GM10847 (cell line): ENCODE results near the gene TNP1.

Source experiments
- POLR2A ChIP-seq: IDR thresholded peaks from 2 replicates; pipeline ENCODE4 v1.6.1; 2011; ENCODE audit not compliant: insufficient read length; ENCODE audit errors: extremely low read depth

The TNP1 gene

DNA sequence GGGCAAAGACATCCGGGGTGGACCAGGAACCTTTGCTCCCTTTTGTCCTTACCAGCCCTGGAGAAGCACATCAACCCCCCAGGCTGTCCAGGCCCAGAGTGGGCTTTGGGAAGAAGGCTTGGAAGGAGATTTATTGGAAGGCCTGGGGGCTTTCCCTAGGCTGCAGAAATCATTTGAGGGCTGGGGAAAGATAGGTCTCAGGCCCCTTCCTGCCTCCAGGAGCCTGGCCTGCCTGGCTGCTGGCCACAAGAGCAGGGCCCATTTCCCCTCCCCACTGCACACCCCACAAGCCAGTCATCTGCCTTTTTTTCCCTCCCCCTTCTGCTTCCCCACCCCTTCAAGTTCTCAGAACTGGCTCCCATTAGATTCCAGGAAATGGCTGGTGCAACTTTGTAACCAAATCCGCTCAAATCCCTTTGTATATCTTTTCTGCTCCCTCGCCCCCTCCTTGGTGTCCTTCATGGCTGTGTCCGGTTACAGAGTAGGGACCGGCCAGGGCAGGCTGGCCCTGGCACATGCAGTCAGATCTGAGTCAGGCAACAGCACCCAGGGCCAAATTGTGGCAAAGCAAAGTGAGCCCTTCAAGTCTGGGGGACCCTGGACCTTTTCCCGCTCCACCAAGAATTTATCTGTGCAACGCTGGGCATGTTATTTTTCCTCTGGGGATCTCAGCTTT, 20.8 kb upstream of the TNP1 start:
- TF ChIP-seq POLR2A: no peak

DNA sequence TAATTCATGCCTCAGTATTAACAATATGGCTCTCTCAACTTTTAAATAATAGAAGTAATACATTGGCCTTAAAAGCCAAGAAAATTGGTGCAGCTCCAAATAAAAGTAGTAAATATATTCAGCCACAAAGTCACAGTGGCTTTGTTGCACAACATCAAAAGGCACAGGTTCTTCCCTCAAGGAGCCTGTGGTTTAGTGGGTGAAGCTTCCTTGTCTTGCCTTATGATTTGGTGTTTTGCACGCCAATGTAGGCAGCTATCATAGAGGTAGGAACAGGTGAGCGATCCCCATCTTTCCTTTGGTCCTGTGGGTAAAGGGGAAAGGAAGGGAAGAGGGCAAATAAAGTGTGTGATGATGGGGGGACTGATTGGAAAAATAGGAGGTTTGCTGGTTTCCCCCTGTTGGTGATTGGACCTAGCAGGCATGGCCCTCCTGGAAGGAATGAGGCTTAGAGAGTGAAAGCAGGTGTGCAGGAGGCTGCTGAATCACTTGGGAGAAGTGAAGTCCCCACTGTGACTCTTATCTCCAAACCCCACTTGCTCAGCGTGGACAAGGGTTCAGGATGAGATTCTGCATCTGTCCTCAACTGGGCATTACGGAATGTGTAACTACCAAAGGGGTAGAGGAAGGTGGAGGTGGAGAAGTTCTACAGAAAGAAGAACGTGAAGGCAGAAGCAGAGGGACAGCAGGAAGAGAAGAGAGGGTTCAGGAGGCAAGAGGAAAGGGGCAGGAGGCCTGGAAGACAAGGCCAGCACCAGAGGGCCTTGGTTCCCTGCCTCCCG, 20.1 kb upstream of the TNP1 start:
- no peak for TF ChIP-seq POLR2A

DNA sequence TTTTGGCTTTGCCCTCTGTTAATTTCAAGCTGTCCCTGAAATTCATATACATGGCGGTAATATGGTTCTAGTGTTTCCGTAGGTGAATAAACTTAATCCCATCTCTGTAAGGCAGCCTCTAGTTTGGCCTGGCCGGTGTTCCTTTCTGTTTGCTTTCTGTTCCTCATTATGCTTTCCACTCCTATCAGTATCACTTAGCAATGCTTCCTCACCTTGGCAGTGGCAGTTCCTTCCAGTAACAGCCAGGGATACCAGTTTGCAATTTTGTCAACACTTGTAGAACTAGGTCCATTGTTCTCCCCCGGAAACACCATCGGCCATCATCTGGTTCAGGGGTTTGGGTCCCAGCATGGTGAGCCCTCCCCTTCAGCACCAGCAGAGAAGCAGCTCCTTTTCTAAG, 18.2 kb upstream of the TNP1 start:
- TF ChIP-seq POLR2A: no peak

DNA sequence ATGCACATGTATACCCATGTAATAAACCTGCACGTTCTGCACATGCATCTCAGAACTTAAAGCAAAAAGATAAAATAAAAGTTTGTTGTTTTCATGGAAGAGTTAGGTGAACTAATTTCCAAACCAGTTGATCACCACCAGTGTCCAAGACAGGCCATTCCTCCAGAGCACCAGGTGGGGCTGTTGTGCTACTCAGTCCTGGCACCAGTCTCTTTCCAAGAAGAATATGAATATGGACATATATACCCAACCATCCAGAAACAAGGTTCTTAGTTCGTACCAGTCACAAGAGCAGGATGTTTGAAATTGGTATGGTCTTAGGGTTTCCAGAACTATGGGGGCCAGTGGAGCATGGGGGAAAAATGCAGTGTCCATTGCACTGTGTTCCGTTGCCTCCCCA, 17.2 kb upstream of the TNP1 start:
- no peak for TF ChIP-seq POLR2A

DNA sequence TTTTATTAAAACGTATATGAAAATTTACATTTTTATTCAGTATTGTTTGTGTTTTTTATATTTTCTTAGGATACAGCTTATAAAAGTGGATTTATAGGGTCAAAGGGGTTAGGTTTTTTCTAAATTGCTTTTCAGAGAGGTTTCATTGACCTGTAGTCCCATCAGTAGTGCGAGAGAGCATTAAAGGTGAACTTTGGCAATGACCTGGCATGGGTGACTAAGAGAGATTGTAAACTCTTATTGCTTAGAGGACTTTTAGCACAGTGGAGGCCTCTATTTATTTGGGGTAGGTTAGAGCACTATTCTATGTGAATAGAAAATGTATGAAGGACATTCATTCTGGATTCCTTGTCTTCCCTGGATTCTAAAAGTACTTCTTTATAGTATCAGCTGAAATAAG, 16.0 kb upstream of the TNP1 start:
- no peak for TF ChIP-seq POLR2A

DNA sequence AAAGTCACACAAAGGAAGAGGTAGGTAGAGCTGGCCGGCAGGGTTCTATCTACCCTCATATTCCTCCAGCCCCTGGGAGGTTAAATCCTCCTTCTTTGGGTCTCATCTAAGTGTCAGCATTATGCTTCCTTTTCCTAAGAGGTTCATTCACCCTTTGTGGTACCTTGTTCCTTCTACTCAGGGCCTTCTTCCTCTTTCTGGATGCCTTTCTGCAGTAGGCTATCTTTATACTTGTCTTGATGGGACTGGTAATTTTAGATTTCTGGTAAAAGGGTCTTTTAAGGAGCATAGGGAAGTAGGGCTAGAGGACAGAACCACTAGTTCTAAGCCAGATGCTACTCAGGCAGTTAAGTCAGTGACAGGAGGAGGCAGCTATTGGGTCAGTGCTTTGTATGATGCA, 13.7 kb upstream of the TNP1 start:
- TF ChIP-seq POLR2A: no peak

DNA sequence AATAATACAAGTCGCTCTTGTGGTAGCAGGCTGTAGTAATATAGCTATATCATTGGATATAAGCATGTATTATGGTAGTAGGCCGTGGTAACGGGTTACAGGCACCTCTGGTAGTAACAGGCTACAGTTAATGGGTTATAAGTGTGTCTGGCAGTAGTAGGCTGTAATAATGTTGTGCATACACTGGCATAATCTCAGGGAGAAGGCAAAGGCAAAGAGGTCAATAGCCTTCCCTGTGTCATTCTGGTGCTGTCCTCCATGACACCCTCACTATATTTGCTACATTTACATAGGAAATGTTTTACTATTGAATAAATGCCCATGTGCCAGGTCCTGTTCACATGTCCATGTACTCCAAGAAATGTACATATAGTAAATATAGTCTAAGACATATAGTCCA, 12.8 kb upstream of the TNP1 start:
- no peak for TF ChIP-seq POLR2A

DNA sequence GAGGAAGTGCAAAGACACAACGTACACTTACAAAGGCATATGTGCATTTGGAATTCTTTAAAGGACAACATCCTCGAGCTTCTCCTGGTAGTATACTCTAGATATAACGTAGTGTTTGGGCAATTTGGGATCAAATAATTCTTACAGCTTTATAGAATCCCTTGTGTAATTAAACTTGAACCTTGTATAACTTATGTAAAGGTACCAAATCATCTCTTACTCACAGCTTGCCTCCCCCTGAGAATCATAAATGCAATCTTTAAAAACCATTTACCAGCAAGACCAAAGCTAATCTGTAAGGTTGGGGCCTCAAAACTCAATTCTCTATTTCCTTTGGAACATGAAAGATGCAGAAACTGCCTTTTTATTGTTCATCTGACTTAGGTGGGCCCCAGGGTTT, 12.2 kb upstream of the TNP1 start:
- TF ChIP-seq POLR2A: no peak

DNA sequence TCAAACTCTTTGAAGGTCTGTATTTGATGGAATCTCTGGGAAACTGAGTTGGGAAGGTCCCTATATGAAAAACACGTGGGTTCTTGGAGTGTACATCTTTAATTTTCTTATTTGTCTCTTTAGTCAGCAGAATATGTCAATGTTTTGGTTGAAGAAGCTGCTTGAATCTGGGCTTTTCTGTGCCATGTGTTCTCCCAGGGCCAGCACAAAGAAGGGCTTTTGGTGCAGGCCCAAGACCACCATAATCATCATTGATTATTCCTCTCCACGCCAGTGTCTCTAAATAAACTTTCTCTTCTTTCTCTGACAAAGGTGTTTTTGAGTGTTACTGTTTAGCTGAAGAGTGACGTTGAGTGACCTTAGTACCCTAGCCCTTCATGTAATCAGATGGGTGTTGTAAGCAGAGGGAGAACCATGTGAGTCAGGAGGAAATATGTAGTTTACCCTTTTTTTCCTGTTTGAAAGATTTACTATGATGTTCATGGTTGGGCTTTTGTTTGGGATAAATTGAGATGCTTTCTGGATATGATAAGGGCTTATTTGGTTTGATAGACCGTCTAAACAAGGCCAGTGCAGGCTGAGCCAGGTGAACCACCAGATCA, 11.6 kb upstream of the TNP1 start:
- no peak for TF ChIP-seq POLR2A

DNA sequence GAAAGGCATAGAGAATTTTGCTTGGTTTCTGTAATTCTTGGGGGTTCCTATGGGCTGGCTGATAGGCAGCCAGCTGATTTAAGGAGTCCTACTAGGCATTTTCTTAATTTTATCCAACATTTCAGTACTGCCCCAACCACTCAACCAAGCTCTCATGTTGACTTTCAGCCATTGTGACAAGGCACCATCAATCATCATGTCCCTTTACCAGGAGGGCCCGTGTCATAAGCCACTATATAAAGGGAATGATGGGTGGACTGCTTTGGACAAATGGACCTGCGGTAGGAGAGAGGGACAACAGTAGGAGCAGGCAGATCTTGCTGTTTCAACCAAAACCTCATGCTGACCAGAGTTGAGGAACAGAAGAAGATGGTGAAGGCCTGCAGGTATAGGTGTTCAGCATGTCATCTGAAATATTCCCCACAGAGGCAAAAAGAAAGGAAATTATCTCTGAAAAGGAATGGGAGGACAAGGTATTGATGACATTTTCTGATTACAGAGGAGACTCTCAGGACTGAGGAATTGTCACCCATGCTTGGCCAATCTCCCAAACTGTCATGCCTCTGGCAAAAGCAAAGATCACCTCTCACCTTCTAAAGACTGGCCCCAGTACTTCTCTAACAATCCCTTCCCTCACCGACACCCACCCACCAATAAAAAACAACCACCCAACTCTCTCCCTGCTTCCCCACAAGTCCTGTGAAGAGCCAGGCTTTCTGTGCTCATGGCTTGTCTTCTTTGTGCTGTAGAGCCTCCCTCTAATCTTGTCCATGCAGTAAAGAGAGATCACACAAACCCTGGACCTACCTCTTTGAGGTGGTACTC, 10.9 kb upstream of the TNP1 start:
- TF ChIP-seq POLR2A: no peak

DNA sequence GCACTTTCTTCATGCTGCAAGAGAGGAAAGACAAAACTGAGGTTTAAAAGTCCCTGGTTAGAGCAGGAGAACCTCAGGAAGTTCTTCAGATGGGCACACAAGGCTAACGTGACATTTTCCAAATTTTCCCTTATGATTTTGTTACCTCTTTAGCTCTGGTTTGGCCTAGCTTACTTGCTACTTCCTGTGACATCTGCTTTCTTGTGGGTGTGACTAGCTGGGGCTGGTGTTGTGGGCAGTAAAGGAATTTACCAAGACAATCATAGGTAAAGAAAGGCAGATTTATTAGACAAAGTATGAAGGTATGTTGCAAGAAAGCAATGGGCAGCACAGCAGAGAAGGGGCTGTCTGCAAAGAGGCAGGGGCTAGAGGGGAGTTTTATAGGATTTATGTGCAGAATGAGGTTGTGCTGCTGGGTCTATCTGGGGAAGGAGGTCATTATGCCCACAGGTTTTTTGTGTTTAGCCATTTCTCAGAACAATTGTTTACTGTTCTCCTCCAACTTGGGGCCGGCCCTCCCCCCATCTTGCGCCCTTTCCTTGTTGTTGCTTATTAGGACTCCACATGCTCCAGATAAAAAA, 6.7 kb upstream of the TNP1 start:
- TF ChIP-seq POLR2A: no peak

DNA sequence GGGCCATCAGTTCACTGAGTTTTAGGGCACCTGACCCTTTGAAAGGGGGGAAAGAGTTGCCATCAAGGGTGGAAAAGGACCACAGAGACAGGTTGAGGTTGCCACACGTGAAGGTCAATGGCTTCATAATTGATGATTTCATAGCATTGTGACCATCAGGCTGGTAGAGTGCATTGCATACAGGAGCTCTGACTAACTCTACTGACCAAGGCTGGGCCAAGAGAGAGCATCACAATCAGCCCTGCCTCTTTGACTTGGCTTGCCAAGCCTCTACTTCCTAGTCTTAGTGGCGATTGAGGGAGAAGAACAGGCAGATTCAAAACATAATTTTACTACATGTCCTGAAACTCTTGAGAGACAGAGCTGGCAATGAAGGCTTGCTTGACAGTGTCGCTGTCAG, 5.8 kb upstream of the TNP1 start:
- no peak for TF ChIP-seq POLR2A

DNA sequence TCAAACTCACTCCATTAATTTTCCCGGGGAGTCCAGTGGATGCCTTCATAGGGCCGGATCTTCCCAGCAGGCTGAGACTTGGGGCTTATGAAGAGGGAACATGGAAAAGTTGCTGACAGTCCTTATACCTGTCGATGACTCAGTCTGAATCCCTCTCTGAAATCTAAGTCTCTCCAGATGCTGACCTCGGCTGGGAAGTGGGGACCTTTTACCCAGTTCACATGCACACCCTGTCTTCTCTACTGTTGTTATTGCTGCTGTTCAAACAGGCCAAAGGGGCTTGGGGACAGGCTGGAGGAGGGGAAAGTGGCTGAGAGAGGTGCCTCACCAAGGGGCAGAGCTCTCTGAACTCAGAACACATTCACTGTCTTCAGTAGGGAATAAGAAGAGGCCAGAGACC, 4.1 kb upstream of the TNP1 start:
- no peak for TF ChIP-seq POLR2A

DNA sequence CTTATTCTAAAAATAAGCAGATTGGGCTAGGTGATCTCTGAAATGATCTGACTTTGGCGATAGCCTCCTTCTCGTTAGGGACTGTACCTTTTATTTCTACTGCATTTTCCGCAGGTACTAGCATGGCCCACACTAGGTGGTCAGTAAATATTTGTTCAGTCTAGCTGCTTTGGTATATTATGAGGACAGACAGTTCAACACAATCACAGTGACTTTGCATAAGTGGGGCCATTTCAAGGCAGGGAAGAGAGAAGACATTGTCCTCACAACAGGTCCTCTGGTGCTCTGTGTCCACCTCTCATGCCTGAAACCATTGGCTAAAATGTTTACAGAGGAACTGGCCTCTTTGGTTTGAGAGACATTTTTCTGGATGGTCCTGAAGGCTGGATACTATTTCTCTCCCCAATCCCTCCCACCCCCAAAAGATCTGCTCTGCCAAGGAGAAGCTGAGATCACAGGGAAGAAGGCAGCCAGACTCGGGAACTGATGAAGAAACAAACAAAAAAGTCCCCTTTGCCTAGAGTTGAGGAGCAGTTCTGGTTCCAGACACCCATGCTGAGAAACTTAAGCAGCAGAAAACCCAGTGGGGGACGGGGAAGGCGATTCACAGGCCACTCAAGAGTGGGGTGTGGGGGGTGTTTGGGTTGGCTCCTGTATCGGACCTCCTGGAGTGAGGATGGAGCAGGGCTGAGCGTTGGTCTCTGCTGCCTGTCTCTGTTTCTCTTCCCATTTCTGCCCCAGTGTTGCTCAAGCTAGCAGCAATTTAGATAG, 2.9 kb upstream of the TNP1 start:
- TF ChIP-seq POLR2A: no peak
